Loucy (cell line): Measurements from ENCODE around the gene RIMBP2.
"Not testable (repeated sequence)": the region's sequence is repeated elsewhere in the genome, so short reads cannot be mapped to it uniquely, and the experiment has no call there.

Source experiments
- CTCF ChIP-seq: fragments of 200-600 bp; sonication (generic); conservative IDR thresholded peaks from 2 replicates; pipeline ENCODE4 v1.5.1; 2014; ENCODE audit warnings: mild to moderate bottlenecking, antibody characterized with exemption, low read length
- EZH2phosphoT487 ChIP-seq: fragments of 200-600 bp; IDR thresholded peaks from 2 replicates; pipeline ENCODE4 v1.6.1; 2018; ENCODE audit warnings: antibody characterized with exemption, mild to moderate bottlenecking, moderate library complexity, borderline replicate concordance

- TF ChIP-seq CTCF, EZH2phosphoT487: not testable (repeated sequence)
Observed at GRCh38 chr12:130738403-130738802, 22.3 kb upstream of the RIMBP2 start.
